Measurements from ENCODE around the gene GNLY. TPM values are rescaled to one million over a fixed set of nuclear protein-coding genes. Genes with fewer than 3 reads are reported as not detected.
A peak's percentile ranks its signal among the peaks of the same experiment; 100 is the strongest.

Gene GNLY
- total RNA-seq, 1 donor from 2014 or later: 21.5 TPM

DNA sequence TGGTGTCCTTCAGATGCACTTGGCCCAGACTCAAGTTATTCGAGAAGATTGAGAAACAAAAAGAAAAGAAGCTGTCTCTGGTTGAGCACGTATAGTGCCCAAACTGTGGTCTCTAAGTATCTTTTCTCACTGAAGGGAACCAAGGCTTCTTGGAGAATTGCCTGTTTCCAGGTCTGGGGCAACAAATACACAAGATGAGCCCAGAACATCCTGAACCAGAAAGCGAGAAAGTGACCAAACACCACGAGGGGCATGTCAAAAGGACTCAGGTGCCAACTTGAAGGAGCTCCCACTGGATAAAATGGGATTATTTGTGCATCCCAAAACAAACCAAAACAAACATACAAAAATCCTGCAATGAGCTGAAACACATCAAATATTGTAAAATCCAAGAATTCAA lies 46.0 kb downstream of the GNLY start:
- Histone ChIP-seq H3K9me3 (no peaks in the 10 kb centered on the region), H3K4me3 (no peak overlapping the region), H3K27me3 (ENCODE audit: low read depth) (no peaks in the 10 kb centered on the region), H3K36me3 (no peaks in the 10 kb centered on the region), H3K27ac (peak overlapping the region; percentile 91), H3K4me1 (peaks cover 71% of the 10 kb centered on the region)
- TF ChIP-seq, protein P1, sequence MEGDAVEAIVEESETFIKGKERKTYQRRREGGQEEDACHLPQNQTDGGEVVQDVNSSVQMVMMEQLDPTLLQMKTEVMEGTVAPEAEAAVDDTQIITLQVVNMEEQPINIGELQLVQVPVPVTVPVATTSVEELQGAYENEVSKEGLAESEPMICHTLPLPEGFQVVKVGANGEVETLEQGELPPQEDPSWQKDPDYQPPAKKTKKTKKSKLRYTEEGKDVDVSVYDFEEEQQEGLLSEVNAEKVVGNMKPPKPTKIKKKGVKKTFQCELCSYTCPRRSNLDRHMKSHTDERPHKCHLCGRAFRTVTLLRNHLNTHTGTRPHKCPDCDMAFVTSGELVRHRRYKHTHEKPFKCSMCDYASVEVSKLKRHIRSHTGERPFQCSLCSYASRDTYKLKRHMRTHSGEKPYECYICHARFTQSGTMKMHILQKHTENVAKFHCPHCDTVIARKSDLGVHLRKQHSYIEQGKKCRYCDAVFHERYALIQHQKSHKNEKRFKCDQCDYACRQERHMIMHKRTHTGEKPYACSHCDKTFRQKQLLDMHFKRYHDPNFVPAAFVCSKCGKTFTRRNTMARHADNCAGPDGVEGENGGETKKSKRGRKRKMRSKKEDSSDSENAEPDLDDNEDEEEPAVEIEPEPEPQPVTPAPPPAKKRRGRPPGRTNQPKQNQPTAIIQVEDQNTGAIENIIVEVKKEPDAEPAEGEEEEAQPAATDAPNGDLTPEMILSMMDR (IDR thresholded peaks at IDR 0.05): no peak
- no peak for ATAC-seq
- DNase-seq: no peak
- intact Hi-C loops (cut with DNase I): no loop called here

DNA sequence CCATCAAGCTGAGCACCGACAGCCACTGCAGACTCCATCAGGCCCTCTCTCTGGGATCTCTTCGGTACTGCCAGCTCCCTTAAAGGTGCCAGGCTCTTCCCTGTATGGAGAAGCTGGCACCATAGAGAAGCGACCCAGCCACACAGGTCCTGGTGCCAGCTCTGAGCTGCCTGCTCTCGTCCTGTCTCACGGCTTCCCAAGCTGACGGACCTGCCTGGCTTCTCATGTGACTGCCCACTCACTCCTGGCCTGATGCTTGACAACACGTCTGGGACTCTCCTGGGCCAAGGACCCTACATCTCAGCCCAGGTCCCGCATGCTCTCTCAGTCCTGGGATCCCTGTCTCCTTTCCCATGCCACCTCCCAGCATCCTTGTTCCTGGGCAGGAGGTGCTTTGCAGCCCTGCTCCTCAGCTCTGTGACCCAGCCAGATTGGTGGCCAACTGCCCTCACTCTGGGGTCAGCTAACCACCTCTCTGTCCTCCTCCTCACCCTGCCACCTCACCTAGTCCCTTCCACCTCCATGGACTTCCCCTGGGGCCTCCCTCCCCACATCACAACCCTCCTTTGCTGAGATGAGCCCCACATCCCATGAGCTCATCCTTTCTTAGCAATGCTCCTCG lies 47.2 kb downstream of the GNLY start:
- Histone ChIP-seq H3K4me1 (peaks cover 73% of the 10 kb centered on the region), H3K36me3 (no peaks in the 10 kb centered on the region), H3K27me3 (ENCODE audit: low read depth) (no peaks in the 10 kb centered on the region), H3K9me3 (no peaks in the 10 kb centered on the region), H3K4me3 (no peak overlapping the region), H3K27ac (peak overlapping the region; percentile 91)
- TF ChIP-seq, protein P1 (IDR thresholded peaks at IDR 0.05): no peak
- ATAC-seq (peak; percentile 1 to 6), DNase-seq (no peak)
- intact Hi-C loops (cut with DNase I): no loop called here

DNA sequence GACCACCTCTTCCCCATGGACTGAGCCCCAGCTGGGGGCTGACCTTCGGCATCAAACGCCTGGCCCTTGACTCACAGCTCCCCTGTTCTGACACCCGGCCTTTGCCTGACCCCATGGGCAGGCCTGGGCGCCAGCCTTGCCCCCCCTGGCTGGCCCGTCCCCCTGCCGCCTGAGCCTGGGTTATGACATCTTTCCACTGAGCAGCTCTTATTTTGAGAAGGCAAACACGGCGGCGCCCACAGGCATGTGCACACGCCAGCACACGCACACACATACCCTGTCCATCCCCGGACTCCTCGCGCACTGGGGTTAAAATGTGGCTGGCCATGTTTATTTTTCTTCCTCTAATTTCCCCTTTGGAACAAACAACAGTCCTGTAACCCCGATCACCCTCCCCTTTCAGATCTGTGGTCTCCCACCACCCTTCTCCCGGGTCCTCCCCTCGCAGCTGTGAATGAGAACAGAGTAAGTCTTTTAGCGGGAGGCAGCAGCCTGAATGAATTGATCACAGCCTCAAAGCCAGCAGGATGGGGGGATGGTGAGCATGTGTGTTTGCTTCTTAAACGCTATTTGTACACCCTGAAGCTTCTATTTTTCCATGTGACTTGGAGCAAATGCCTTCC lies 47.8 kb downstream of the GNLY start:
- intact Hi-C loops (cut with DNase I): no loop called here
- DNase-seq: peak; percentile 89
- Histone ChIP-seq H3K4me1 (peaks cover 70% of the 10 kb centered on the region), H3K27ac (peak overlapping the region; percentile 91), H3K27me3 (ENCODE audit: low read depth) (no peaks in the 10 kb centered on the region), H3K4me3 (no peak overlapping the region), H3K9me3 (no peaks in the 10 kb centered on the region), H3K36me3 (no peaks in the 10 kb centered on the region)
- ATAC-seq: peak; percentile 89 to 92
- TF ChIP-seq, protein P1 (IDR thresholded peaks at IDR 0.05): no peak

DNA sequence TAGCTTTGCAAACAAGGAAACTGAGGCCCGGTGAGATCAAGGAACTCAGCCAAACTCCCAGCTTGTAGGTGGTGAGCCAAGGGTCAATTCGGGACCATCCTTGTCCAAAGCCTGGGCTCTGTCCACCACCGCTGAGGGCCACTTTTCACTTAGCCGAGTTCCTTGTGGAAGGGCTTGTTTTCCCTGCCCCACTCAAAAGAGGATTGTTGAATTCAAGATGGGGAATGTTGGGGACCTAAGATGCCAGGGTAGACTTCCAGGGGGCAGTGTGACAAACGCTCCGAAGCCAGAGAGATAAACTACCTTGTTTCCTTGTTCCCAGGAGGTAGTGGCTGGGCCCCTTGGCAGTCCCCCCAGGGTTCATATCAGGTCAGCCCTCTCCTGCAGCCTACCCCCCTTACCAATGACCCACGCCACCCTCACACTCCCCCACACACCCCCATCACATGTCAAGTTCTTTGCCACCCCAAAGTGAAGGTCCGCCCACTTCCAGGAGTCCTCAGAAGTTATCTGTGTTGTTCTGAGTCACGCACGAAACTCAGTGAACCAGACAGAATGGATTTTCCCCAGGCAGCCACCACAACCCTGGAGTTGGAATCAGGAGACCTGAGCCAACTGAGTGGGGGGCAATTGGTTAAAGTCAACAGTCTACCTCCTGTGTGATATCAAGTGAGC lies 49.3 kb downstream of the GNLY start:
- peak in 1 of 2 donors; percentile 56 for ATAC-seq
- peak overlapping the region; percentile 82 for H3K27ac ChIP-seq
- H3K4me1 ChIP-seq: peaks cover 67% of the 10 kb centered on the region
- DNase-seq: no peak
- no peak overlapping the region for H3K4me3 ChIP-seq
- intact Hi-C loops (cut with DNase I): no loop called here
- TF ChIP-seq, protein P1 (IDR thresholded peaks at IDR 0.05): no peak
- no peaks in the 10 kb centered on the region for H3K27me3 ChIP-seq (ENCODE audit: low read depth)
- no peaks in the 10 kb centered on the region for H3K9me3 ChIP-seq
- H3K36me3 ChIP-seq: no peaks in the 10 kb centered on the region

DNA sequence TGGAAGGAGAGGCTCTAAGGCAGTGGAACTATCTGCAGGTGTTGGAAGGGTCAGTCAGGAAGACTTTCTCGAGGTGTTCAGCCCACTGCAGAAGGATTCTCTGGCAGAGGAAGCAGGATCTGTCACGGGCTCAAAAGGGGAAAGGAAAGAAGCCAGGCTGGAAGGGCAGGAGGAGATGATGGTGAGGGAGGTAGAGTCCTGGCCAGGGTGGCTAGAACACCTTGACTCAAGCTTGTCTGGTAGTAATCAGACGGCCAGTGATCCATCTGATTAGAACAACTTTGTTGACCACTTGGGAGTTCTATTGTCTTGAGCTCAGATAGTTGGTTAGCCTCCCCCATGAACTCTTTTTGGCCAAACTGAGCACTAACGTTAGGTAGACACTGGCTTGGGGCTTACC lies 49.9 kb downstream of the GNLY start:
- peaks cover 73% of the 10 kb centered on the region for H3K4me1 ChIP-seq
- no peak overlapping the region for H3K4me3 ChIP-seq
- no peaks in the 10 kb centered on the region for H3K36me3 ChIP-seq
- DNase-seq (no peak), ATAC-seq (no peak)
- H3K27me3 ChIP-seq (ENCODE audit: low read depth): no peaks in the 10 kb centered on the region
- no peaks in the 10 kb centered on the region for H3K9me3 ChIP-seq
- peak overlapping the region; percentile 56 for H3K27ac ChIP-seq
- intact Hi-C loops (cut with DNase I): no loop called here
- TF ChIP-seq, protein P1 (IDR thresholded peaks at IDR 0.05): no peak

Measured in lower lobe of right lung (tissue), 2 donors.